DMS53 treated with DMSO at 0.1 percent for 48 hours (cell line): ENCODE data around the gene SLC22A4.

Experiments
- DNase-seq: peaks from one replicate; lab custom pipeline; 2025; ENCODE audit not compliant: unreplicated experiment; lab: John Stamatoyannopoulos, UW

Gene SLC22A4

DNA sequence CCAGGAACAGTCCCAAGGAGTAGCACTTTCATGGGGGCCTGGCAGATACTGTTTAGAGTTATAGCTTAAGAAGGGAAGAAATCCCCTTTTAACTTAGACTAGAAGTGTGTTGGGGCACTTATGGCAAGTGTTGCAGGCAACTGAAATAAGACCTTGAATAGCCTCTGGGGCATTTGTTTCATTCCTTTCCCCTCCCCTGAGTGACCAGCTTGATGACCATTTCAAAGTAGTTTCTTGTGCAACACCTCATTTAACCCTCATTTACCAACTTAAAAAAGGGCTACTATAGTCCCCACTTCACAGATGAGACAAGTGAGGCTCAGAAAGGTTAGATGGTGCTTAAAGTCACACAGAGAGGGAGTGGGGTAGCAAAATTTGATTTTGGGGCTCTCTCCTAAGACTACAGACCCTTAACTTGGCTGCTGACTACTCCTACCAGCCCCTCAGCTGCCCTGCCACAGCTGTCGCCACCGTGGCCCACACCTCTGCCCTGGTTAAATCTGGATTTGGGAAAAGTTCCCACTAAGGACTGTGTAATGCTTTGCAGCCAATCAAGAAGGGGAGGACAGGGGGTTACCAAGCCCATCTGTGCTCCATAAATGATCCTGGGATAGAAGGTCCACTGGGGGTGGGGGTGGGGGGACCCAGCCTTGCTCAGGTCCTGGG lies 31.2 kb upstream of the SLC22A4 start:
- no peak for DNase-seq

DNA sequence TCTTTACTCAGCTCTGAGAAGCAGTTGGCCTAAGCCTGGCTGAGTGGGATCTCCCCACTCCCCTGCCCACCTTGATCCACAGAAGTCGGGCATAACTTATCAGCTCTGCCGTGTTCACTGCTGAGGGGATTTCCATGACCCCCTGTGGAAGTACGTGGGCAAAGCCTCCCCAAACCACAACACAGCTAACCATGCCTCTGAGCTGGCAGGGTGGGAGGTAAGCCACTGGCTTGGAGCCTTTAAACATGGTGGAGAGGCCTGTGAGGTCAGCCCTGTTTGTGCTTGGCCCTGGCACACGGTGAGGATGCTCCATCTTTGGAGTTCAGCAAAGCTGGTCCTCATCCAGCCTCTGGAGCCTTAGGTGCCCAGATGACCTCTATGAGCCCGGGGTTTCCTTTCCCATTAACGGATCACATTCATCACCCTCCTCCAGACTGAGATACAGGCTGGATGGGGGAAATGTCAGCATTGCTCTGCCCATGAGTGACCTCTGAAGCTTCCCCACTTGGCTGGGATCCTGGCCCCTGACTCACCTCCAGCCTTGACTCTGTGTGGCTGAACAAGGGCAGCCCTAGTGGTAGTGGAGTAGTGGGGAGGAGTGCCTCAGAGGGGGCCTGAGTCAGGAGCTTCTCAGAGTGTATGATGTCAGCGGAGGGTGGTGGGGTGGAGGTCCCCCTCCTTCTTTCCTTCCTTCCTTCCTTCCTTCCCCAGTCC lies 30.5 kb upstream of the SLC22A4 start:
- DNase-seq, result no peak

DNA sequence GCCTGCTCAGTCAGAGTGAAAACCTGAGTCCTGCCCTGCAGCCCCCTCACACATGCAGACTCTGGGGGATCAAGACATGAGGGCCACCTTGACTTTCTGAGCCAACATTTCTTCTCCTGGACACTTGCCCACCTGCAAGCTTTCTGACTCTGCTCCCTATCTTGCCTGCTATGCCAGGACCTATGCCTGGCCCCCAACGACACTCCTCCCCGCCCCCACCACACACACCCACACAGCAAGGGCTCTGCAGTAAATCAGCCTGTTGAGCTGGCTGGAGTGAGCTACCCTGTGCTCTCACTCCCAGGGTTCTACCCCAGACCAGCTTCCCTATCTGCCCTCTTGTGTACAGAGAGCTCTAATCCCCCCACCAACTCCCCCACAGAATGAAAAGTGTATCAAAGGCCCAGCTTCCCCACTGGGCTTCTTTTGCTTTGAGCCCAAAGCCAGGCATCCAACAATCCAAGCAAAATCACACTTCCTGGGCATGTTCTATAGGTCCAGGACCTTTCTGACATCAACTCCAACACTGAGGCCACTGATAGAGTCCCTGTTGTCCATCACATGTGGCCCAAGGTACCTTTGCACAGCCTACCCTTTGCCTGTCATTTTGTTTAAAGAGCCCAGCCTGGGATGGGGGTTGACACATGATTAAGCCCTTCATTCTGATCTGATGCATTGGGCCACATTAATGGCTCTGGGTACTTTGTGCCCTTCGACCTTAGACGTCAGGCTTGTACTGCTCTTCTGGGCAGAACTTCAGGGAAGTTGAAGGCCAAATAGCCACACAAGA lies 29.5 kb upstream of the SLC22A4 start:
- DNase-seq, result no peak

DNA sequence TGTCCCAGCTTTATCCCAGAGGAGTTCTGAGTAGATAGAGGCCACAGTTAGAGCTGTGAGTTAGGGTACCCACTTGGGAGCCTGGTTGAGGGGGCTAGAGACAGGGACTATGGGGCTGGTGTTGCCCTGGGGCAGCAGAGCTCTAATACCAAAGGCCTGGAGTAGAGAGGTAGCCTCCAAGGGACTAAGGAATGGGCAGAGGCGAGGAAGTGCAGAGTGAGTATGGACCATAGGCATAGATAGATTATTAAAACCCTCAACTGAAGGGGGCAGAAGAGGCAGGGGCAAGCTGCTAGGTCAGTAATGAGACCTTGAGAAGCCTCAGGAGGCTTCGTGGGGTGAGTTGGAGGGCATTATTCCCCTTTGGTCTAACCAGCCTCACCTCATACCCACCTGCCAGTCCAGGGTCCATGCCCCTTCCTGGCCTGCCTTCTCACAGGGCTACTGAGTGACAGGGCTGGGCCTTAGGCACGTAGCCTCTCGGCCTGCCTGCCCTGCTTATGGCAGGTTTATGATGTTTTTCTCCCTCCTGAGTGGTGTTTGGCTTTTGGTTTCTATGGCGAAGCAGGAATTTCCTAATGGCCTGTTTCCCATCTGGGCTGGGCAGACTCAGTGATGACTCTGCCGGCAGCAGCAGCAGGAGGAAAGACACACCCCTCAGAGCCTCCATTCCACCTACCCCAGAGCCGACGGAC lies 28.7 kb upstream of the SLC22A4 start:
- no peak for DNase-seq

DNA sequence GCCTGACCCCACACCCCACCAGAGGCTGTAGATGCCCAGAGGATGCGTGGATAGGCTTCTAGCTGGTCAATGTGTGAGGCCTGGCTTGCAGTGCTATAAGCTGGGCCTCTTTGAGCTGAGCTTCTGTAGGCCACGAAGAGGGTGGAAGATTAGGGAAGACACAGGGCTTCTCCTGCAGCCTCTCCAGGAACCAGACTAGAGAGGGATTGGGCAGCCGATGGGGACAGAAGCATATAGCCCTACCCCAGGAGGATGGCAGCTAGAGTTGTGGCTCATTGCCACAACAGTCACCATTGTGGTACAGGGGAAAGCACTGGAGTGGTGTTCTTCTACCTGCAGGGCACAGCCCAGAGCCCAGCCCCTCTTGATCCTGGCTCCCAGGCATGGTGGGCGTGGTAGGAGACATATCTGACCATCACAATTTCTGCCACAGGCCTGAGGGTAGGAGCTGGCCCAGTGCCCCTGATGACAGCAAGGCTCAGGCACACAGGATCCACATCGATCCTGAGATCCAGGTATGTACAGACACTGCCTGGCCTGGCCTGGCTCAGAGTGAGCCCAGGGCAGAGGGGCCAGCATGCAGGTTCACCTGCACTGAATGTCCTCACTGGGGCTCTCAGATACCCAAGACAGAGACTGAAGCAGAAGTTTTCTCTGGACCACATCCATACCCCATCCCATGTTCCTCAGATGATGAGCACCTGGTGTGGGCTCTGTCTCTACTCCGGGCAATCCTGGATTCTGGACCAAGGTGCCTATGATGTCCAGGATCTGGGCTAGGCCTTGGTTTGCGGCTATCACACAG lies 28.0 kb upstream of the SLC22A4 start:
- no peak for DNase-seq

DNA sequence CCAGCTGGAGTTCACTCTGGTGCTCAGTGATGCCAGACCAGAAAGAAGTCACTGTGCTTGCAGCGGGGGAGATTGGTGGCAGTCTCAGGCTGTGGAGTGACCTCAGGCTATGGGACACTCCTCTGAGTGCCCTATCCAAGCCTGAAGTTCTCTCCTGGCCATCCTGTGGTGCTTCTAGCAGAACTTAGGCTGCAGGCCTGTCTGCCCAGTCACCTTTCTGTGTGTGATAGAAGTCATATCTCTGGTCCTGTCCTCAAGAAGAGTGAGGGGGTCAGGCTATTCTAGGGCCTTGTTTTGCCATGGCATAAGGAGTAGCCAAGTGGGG lies 27.4 kb upstream of the SLC22A4 start:
- DNase-seq, result no peak

DNA sequence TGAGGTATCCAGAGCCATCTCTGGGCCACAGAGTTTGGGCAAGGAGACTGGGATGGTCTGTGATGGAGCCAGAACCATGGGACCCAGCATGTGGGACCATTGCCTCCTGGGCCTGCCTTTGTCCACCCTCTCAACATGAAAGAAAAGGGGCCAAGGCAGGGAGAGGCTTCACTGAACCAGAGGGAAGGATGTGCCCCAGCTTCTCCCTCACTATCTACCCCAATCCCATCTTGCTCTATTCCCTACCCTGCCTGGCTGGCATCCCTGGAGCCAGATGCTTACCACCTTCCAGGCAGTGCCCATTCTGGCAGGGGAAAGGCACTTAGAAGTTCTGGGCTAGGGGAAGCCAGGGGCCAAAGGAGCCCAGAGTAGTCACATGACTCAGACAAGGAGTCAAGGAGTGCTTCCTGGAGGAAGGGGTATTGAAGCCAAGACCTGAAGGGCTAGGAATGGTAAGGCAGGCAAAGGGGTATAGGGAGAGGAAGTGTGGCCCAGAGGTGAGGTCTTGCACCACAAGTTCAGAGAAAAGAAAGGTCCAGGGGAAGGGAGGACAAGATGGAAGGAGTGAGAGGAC lies 26.9 kb upstream of the SLC22A4 start:
- DNase-seq, result no peak

DNA sequence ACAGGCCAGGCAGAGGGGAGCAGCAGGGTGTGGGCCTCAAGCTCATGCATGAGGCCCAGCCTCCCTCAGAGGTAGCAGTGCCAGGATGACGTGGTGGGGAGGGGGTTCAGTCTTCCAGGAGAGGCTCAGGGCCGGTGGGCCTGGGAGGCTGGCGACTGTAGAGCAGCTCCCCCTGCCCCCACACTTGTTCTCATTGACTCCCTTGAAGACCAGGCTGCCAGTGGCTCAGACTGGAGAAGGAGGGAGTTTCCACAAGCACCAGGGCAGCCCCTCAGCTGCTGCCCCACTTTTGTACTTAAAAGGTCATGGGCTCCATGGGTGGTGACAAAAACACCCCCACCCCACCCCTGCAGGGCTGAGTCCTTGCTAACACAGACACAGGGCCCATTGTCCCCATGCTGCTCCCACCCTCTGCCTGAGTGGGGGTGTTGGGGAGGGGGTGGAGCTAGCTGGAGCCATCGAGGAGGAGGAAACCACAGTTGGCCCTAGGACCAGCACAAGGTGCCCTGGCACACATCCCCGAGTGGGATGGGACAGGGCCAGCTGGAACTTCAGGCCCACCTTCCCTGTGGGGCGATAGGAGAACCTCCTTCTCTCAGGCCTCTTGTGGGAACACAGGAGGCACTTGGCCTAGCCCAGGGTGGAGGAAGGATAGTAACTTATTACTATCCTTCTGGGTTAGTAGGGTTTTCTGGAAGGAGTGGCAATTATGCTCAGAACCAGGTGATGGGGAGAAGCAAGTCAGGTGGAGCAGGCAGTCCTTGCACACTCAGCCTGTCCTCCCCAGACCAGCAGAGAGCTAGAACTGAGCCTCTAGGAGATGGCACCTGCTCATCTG lies 26.0 kb upstream of the SLC22A4 start:
- no peak for DNase-seq

DNA sequence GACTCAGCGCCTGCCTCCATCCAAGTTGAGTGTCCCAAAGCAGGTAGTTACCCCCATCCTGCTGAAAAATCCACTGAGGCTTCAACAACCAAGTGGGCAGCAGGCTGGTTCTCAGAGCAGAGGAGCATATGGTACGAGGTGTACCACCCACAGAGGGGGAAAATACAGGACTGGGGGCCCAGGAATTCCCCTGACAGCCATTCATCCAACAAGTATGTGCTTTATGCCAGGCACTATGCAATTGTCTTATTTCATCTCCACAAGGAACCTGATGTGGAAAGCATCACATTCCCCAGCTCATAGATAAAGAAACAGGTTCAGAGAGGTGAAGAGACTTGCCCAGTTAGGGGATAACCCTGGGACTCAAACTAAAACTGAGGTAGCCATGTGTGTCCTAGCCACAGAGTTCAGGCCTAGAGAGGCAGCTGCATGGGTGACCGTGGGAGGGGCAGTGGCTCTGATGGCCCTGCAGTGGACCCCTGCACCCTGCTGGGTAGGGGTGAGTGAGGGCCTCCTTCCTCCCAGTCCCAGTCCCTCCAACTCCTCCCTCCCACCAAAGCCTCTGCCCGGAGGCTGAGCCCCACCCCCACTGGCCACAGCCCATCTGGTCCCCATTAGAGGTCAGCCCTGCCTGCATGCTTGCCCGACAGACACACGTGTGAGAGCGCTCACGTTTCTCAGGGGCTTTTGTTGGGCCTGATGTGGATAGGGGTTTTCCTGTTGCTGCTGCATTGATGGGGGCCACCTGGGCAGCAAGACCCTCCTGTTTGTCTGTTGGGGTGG lies 25.2 kb upstream of the SLC22A4 start:
- DNase-seq, result no peak

DNA sequence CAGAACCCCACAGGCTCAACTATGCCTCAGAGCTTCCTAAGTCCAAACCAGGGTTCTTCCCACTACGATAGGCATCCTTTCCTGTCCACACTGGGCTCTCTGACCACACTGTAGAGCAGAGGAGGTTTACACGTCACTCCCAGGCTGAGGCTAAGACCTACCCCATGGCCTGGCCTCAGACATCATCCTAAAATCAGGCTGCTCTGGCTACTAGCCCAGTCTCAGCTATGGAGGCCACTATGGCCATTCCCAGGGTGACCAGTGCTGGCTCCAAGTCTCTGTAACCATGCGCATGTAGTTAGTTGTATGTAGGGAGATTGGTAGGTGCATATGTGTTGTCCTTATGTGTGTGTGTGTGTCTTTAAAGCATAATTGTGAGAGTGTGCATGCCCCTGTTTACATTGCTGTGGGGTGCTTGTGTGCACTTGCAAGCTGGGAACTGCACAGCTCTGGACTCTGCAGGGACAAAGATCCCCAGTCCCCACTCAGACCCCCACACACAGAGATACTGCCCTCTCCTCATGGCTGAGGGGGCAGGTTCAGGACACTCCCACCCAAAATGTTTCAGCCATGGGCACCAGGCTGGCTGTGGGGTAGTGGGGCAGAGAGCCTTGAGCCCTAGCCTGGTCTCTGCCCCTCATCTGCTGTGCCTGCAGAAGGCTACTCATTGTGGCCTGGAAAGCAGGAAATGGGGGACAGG lies 24.4 kb upstream of the SLC22A4 start:
- no peak for DNase-seq

DNA sequence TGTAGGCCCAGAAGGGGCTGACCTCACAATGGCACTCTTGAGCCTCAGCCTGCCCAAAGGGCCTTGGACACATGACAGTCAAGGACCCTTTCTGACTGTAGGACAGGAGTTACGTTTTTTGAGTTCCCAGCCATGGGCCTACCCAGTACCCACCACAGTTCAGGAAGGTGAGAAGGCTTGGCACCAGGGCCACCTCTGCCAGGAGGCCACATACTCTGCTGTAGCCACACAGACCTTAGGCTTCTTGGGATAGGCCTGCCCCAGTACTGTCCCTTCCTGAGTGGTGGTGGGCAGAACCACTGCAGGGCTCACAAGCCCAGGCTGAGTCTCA lies 23.9 kb upstream of the SLC22A4 start:
- DNase-seq, result no peak

DNA sequence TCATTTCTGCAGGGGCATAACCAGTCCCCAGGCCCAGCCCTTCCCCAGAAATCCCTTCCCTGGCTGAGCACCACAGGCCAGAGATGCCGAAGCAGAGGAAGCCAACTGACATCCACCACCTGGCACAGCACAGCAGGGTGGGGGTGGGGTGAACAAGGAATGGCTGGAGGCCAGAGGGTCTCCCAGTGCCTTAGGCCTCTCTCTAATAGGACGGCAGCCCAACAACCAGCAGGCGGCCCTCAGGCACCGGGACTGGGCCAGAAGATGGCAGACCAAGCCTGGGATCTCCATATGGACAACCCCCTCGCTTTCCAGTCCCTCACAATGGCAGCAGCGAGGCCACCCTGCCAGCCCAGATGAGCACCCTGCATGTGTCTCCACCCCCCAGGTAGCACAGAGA lies 23.5 kb upstream of the SLC22A4 start:
- DNase-seq, result no peak

DNA sequence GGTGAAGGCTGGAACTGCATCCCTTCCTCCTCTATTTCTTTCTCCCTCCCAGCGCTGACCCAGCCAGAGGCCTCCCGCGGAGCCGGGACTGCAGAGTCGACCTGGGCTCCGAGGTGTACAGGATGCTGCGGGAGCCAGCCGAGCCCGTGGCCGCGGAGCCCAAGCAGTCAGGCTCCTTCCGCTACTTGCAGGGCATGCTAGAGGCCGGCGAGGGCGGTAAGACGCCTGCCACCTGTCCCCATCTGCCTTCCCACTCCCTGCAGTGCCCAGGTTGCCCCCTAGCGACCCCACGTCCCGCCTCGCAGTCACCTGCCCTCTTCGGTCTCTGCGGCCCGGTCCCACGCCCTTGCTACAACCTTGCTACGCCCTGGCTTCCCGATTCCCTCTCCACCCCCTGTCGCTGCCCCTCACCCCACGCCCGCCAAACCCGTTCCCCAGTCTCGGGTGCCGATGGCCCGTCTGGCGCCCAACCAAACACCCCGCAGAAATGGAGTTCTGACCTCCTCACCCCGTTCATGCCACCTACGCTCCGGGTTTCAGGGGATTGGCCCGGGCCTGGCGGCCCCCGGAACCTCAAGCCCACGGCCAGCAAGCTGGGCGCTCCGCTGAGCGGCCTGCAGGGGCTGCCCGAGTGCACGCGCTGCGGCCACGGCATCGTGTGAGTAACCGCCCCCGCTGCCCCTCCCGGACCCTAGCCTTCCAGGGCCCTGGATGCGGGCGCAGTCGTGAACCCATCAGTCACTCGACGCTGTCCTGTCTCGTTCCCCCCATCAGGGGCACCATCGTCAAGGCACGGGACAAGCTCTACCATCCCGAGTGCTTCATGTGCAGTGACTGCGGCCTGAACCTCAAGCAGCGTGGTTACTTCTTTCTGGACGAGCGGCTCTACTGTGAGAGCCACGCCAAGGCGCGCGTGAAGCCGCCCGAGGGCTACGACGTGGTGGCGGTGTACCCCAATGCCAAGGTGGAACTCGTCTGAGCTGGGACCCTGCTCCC lies 22.6 kb upstream of the SLC22A4 start:
- no peak for DNase-seq

DNA sequence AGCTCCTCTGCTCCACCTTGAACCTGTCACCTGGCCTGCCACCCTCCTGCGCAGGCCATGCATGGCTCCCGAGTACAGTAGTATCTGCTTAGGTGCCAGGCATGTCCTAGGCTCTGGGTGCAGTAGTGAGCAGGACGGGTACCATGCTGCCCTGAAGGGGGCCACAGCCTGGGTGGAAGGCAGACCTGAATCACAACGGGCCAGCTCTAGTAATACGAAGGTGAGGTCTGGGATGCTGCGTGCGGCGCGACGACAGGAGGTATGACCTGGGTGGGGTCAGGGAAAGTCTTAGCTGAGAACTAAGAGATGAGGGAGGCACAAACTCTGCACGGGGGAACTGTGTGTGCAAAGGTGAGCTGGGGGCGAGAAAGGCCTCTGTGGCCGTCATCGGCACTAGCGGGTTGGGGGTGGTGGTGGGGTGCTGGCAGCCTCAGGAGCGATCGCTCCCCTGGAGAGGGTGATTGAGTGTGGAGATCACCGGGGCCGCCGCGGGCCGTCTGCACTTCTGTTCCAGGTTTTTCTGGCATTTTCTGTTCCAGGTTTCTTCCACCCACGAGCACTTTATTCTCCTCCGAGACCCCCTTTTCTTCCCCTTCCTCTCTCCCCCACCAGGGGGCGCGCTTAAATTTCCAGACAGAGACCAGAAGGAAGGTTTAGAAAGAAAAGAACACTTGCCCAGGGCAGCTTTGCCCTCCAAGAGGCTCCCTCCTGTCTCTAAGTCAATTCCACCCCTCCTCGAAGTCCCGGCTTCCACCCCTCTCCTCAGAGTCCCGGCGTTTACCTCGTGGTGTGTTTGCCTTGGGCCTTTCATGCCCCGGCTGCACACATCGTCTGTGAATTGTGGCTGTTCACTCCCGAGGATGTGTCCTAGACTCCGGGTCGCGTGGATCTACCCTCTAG lies 21.6 kb upstream of the SLC22A4 start:
- DNase-seq, result peak; percentile 21

DNA sequence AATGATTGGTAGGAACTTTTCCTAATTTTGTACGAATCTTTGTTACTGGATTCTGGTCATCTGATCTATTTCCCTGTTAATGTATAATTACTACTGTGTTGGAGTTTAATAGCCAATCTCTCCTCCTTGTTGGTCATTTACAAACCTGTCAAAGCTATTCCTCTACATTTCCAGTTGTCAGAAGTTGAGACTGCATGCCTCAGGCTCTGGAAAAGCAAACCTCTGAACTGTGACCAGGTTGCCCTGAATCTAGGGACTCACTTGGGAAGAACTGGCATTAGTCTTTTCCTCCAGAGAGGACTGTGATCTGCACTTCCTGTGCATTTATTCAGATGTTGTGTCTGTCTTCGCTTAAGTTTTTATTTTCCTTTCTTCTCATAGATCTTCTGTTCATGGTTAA lies 20.6 kb upstream of the SLC22A4 start:
- no peak for DNase-seq
